Kidney tubule cell (primary cell): ENCODE results near the gene NFKBIE.

Experiments used
- DNase-seq: peaks from one replicate; pipeline ENCODE4 v3.0.0-alpha.2; 2018; ENCODE audit warnings: low spot score

Gene NFKBIE

DNA sequence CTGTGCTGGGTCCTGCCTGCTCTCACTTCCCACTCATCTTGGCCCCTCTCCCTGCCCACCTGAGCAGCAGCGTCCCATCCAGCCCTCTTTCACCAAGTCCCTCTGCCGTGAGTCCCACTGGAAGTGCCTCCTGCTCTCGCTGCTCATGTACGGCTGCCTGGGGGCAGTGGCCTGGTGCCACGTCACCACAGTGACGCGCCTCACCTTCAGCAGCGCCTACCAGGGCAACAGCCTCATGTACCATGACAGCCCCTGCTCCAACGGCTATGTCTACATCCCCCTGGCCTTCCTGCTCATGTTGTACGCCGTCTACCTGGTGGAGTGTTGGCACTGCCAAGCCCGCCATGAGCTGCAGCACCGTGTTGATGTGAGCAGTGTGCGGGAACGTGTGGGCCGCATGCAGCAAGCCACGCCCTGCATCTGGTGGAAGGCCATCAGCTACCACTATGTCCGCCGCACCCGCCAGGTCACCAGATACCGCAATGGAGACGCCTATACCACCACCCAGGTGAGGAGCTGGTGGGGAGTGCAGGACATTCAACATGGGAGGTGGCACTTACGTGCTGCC lies 7.7 kb upstream of the NFKBIE start:
- no peak for DNase-seq

DNA sequence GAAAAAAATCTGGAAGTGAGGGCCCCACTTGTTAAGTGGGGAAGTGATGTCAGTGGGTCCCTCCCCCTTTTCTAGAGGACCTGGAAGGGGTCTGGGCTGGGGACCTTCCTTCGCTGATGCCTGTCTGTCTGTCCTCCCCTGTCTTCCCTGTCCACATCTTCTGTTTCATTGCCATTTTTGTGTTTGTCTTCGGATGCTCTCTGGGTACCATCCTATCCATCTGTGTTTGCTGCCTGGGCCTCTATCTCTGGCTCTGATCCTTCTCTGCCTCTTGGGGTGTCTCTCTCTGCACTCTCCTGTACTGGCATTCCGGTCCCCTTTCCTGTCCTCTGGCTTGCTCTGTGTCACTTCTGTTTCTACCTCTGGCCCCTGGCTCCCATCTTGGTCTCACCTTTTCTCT lies 7.2 kb upstream of the NFKBIE start:
- DNase-seq, result no peak

GRCh38 chr6:44271914-44272313 lies 6.6 kb upstream of the NFKBIE start:
- no peak for DNase-seq

DNA sequence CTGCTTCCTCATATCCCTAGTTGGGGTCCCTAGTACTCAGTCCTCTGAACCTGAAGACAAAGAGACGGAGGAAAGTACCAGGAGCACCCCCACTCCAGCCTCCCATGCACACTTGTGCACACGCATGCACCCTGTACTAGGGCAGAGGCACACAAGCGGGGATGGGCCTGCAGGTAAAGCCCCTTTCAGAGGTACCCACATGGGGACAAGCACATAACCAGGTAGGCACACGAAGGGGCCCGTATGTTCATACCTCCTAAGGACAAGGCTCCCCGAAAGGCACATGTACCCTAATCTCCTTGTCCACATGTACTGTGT lies 6.0 kb upstream of the NFKBIE start:
- no peak for DNase-seq

- DNase-seq, result no peak
These were observed 5.4 kb upstream of the NFKBIE start for GRCh38 chr6:44270526-44271405.

DNA sequence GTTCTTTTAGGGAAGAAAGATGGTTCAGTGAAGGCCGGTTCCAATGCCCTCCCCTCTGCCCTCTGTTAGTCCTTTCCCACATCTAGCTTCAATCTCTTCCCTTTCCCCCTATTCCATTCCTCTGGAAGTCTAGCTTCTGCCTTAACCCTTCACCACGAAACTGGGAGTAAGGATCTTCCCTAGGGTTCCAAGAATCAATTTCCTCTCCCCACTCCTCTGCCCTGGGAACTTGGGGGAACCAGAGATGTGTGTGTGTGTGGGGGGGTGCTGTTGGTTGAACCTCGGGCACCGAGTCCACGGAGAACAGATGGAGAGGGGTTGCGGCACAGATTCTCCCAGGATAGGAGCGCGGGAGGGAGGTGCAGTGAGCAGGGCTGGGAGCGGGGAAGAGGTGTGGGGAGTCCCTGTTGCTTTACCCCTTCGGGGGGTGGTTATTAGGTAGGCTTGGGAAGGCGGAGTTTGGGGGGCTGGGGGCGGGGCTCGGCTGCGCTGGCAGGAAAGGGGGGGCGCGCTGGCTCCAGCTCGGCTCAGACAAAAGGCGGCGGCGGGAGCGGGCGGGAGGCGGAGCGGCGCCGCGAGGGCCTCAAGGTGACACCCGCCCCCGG lies 4.7 kb upstream of the NFKBIE start, which contains the start of gene TMEM151B:
TSS of gene TMEM151B (plus strand) at position 530 of the 605 bp plus-strand sequence. CDS start 293 bp downstream, outside the sequence.
- no peak for DNase-seq

GRCh38 chr6:44269178-44269920 lies 4.0 kb upstream of the NFKBIE start:
- DNase-seq, result peak; percentile 60

DNA sequence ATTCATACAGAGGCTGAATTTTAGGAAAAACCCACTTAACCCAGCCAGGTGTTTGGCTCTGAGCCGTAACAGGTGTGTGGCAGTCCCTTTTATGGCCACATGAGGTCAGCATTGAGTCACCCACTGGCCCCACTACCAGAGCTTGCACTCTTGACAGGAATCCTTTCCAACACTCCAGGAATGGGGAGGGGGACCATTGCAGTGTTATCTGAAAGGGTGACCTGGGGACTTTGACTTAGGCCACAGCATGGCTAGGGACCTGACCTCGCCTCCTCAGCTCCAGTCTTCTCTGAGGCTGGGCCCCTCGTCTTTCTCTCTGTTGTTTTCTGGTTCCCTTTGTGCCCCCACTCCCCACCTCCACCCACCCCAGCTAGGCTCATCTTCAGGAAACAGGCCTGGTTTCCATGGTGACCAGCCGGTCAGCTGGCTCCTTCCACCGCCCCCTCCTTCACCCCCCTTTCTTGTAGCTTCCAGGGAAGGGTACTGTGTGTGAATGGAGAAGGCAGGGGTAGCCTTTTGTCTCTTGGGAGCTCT lies 2.8 kb upstream of the NFKBIE start:
- DNase-seq, result peak; percentile 63

DNA sequence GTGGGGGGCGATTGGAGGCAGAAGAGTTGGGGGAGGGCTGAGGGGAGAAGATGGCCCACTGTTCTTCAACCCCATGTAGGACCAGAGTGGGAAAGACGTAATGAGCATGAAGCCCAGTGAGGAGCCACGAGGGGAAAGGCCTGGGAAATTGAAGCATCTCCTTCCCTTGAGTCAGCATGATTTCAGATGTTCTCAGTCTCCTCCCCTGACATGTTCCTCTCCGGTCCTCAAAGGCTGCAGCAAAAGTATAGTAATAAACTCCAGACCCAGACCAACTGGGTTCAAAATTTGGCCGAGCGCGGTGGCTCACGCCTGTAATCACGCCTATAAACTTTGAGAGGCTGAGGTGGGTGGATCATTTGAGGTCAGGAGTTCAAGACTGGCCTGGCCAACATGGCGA lies 1.9 kb upstream of the NFKBIE start:
- no peak for DNase-seq

DNA sequence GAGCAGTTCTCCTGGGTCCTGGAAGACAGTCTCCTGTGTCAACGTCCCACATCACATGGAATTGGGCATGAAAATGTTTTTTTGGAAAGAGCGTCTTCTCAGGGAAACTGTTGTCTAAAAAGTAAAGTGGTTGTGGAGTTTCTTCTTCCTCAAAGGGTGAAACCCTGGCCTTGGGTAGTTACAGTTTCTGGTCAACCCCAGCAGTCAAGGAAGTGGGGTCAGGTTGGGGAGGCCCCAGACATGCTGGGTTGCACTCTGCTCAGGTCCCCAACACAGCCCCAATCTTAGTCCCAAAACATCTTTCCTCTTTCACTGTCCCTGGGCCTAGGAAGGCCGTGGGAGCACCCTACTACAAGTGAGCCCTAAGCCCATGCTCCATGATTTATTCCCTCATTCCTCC lies 996 bp upstream of the NFKBIE start:
- no peak for DNase-seq

- no peak for DNase-seq
These were observed 427 bp upstream of the NFKBIE start for GRCh38 chr6:44265722-44266233.

DNA sequence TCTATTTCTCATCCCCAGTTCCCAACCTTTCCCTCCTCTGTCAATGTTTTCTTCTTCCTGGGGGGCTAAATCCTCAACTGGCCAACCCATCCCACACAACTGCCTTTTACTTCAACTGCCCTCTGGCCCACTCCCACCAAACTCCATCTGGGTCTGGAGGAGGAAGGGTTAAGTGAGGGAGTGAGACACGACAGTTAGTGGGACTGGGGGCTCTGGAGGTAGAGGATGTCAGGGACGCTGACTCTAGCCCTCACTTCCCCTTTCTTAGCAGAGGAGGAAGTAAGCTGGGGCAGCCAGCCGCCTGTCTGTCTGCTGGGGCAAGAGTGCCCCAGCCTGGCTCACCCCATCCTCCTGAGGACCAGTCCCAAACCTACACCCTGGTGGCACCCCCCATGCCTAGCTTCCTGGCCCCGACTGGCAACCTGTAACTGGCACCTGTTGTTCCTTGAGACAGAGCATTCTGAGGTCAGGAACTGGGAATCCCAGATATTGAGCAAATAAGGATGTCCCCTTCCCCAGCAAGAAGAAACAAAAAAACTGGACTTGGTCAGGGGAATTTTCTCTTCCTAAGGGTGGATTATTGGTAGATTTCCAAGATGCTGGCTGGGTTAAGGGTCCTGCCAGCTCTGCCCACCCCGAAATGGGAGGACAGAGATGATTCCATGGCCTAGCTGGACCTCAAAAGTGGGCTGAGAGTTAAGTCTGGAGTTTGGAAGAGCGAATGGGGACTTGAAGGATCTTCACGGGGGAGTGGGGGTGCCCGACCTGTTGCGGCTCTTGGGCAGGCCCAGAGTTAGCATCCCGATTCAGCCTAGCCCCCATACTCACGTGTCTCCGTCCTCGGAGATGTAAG lies 971 bp downstream of the NFKBIE start:
- DNase-seq, result peak; percentile 42

- DNase-seq, result peak; percentile 82
These were observed 1.8 kb downstream of the NFKBIE start for GRCh38 chr6:44263354-44264100.

GRCh38 chr6:44262467-44263353 lies 2.6 kb downstream of the NFKBIE start:
- no peak for DNase-seq

GRCh38 chr6:44261581-44261980 lies 3.8 kb downstream of the NFKBIE start:
- DNase-seq, result no peak

DNA sequence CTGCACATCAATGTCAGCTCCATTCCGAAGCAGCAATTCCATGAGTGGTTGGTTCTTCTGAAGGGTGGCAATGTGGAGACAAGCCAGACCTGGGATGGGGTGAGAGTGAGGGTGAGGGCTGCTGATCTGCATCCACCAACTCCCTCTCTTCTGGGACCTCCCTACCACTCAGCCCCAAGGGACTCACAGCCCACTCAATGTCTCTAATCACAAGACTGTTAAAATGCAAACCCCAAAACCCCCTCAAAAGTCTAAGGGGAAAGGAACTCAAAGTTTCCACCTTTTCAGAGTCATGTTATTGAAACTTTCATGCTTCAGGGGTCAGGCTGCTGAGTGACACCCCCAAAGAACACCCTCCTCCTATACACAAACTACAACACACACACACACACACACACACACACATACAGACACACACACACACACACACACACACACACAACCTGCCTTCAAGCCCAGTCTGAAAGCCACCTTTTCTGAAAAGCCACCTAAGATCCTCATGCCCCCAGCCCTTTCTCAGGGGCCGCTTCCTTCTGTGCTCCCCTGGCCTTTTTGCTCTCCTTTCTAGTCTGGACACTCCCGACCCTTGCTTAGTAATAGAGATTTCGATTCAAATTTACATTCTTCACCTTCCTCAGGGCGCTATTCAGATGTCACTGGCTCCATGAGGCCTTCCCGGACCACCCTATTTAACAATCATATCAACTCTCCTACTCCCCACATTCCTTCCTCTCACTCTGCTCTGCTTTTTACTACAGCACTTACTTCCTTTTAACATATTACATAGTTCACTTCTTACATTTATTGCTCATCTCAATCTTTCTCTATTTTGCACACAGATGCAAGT lies 4.7 kb downstream of the NFKBIE start:
- DNase-seq, result no peak

DNA sequence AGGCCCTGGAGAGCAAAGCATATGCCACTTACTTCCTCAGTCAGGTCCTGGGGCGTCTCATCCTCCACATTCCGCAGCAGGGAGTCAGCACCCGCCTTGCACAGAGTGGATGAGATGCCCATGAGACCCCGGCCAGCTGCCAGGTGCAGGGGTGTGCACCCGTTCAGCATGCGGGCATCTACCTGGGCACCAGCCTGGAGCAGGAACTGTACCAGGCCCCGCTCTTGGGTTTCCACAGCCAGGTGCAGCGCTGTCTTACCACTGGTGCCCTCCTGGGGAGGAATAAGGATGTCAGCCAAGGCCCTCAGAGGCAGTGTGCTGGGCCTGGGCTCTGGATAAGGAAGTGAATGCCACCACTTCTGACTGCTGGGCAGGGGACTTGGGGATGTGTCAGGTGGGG lies 5.3 kb downstream of the NFKBIE start:
- no peak for DNase-seq

DNA sequence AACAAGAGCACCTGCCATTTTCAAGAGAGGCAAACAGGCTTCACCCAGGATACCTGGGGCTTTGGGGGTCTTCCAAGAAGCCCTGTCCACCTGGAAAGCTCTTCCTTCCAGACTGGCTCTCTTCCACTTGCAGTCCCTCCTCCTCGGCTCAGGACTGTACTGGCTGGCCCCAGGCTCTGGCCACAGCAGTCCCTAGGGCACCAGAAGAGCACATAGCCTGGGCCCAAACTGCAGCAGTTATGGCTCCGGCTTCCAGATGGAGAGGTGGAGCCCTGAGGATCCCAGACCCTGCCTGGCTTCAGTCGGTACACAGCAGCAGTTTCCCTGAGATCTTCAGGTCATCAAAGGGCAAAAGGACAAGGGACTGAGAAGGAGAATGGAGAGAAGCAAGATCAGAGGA lies 6.4 kb downstream of the NFKBIE start:
- DNase-seq, result no peak
